ENCODE data around the gene WDR45B.

DNA sequence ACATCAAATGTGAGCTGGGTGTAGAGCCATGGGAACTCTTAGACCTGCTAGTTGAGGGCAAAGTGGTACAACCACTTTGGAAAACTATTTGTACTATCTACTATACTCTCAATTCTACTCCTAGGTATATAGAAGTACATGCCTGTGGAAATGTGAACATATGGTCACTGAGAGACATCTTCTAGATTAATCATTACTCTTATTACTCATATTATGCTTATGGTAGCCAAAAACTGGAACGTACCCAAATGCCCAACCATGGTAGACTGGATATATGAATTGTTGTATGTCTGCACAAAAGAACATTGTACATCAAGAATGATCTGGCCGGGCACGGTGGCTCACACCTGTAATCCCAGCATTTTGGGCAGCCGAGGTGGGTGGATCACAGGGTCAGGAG, 2.7 kb downstream of the WDR45B start:
- no peak for TF ChIP-seq CTCF (IDR thresholded peaks at IDR 0.05)
- no peak for TF ChIP-seq POLR2A (IDR thresholded peaks at IDR 0.05)

All from body of pancreas (tissue), 4 donors.